ENCODE data around the gene KIF26B.

The KIF26B gene

DNA sequence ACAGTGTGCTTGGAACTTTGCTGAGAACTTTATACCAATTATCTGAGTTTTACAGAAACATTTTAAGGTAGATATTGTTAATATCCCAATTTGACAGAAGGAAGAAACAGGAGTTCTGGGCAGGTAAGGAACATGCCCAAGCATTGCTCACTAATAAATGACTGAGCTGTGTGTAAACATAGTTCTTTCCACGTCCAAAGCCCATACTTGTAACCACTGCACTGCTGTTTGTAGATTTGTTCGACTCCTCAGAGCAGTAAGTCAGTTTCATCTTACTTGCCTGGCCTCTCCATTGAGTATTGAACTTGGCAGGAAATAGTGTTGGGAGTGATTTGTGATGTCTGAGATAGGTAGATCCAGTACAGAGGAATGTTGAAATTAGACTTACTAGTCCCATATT, 335.1 kb downstream of the KIF26B start:
- H3K4me3 ChIP-seq (ENCODE audit: low read depth, low read length) = no peak overlapping the region
- TF ChIP-seq, protein P1, sequence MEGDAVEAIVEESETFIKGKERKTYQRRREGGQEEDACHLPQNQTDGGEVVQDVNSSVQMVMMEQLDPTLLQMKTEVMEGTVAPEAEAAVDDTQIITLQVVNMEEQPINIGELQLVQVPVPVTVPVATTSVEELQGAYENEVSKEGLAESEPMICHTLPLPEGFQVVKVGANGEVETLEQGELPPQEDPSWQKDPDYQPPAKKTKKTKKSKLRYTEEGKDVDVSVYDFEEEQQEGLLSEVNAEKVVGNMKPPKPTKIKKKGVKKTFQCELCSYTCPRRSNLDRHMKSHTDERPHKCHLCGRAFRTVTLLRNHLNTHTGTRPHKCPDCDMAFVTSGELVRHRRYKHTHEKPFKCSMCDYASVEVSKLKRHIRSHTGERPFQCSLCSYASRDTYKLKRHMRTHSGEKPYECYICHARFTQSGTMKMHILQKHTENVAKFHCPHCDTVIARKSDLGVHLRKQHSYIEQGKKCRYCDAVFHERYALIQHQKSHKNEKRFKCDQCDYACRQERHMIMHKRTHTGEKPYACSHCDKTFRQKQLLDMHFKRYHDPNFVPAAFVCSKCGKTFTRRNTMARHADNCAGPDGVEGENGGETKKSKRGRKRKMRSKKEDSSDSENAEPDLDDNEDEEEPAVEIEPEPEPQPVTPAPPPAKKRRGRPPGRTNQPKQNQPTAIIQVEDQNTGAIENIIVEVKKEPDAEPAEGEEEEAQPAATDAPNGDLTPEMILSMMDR (IDR thresholded peaks at IDR 0.05; ENCODE audit: low read depth, low read length) = no peak
- H3K27me3 ChIP-seq = no peaks in the 10 kb centered on the region
- no peaks in the 10 kb centered on the region for H3K36me3 ChIP-seq
- no peak for DNase-seq
- peaks cover 17% of the 10 kb centered on the region for H3K4me1 ChIP-seq
- H3K9me3 ChIP-seq = no peaks in the 10 kb centered on the region

DNA sequence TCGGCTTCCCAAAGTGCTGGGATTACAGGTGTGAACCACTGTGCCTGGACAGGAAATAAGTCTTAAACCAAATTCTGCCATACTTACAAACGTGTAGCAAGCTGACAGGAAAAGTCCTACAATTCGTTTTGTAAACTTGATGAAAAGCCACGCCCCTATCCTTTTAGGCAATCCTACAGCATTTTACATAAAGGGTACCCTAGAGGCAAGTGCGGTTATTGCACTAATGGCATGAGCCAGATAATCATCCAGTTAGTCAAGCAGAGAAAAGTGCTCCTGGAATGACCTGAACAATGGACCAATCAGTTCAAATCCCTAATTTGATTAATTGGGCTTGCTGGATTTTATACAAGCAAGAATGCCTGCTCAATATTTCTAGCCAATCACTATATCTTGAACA, 338.2 kb downstream of the KIF26B start:
- DNase-seq = peak; percentile 75
- peaks cover 4% of the 10 kb centered on the region for H3K9me3 ChIP-seq

DNA sequence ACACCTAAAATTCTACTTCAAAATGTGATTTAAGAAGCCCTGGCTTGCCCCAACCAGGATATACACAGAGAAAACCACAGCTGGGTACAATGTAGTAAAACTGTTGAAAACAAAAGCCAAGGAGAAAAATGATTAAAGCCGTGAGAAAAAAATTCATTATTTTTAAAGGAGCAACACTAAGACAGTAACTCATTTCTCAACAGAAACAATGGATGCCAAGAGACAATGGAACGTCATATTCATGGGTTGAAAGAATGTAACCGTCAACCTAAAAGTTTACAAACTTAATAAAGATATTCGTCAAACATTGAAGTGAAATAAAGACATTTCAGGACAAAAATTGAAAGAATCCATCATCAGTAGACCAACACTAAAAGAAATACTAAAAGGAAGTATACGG, 340.9 kb downstream of the KIF26B start:
- TF ChIP-seq, protein P1 (IDR thresholded peaks at IDR 0.05; ENCODE audit: low read depth, low read length) = no peak
- Histone ChIP-seq H3K9me3 (peaks cover 4% of the 10 kb centered on the region), H3K4me3 (ENCODE audit: low read depth, low read length) (no peak overlapping the region), H3K36me3 (no peaks in the 10 kb centered on the region), H3K27me3 (no peaks in the 10 kb centered on the region), H3K4me1 (peaks cover 16% of the 10 kb centered on the region)
- DNase-seq = no peak

More for the DNA sequence above, 338.2 kb downstream of the KIF26B start:
- no peaks in the 10 kb centered on the region for H3K36me3 ChIP-seq
- H3K4me1 ChIP-seq = peaks cover 17% of the 10 kb centered on the region
- H3K27me3 ChIP-seq = no peaks in the 10 kb centered on the region
- peak overlapping the region; percentile 25; the same call in 1 of the 2 replicates for H3K4me3 ChIP-seq (ENCODE audit: low read depth, low read length)
- TF ChIP-seq, protein P1 (IDR thresholded peaks at IDR 0.05; ENCODE audit: low read depth, low read length) = peak; percentile 71

DNA sequence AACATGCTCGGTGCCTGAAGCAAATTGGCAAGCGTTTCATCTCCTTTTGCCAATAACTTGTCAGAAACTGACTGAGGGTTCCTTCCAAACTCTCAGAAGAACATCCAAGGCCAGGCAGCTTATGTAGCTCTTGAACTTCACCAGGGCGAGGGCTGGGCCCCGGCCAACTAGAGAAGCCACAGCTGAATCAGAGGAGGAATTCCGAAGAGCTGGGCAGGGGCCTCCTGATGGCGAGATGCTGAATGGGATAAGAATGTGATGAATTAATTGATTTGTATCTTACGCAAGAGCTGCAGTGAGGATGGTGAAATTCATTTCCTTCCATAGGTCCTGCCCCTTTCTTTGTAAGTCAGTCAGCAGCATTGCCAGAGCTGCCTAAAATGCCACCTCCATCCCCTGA, 345.8 kb downstream of the KIF26B start:
- DNase-seq = no peak
- Histone ChIP-seq H3K4me3 (ENCODE audit: low read depth, low read length) (no peak overlapping the region), H3K36me3 (no peaks in the 10 kb centered on the region), H3K4me1 (peaks cover 6% of the 10 kb centered on the region), H3K27me3 (no peaks in the 10 kb centered on the region), H3K9me3 (peaks cover under 1% of the 10 kb centered on the region)
- TF ChIP-seq, protein P1 (IDR thresholded peaks at IDR 0.05; ENCODE audit: low read depth, low read length) = no peak

DNA sequence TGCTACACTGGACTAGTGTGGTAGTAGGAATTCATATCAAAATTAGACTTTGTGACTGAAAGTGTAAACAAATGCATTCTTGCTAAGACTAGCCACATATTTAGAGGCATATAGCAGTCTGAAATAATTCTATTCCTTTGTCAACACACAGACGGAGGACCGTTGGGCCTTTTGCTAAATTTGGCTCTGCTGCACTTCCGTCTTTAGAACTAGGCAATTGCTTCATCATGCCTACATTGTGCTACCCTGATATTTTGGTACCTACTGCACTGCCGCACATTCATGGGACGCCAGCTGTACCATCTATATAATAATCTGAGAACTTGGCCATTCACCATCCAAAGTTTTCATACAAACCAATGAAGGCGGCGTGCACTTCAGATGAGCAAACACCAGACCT, 346.8 kb downstream of the KIF26B start:
- DNase-seq = no peak
- no peak overlapping the region for H3K4me3 ChIP-seq (ENCODE audit: low read depth, low read length)
- H3K36me3 ChIP-seq = no peaks in the 10 kb centered on the region
- peaks cover 6% of the 10 kb centered on the region for H3K4me1 ChIP-seq
- H3K27me3 ChIP-seq = no peaks in the 10 kb centered on the region
- TF ChIP-seq, protein P1 (IDR thresholded peaks at IDR 0.05; ENCODE audit: low read depth, low read length) = no peak
- H3K9me3 ChIP-seq = no peaks in the 10 kb centered on the region

DNA sequence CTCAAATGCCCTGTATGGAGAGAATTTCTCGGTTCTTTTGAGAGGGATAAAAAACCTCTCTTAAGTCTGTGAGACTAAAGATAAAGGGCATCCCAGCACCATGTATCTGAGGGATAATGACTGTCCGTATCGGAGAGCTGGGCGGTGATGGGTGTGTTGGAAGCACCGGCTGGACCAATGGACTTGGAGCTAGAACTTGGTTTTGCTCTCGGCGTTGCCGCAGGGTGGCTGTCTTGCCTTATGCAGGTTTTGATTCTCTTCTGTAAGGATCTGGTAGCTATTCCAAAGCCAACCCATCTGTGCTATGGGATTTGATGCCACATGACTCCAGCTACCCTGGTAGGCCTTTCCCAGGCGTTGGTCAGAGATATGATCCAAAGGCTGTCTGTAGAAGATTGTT, 348.8 kb downstream of the KIF26B start:
- Histone ChIP-seq H3K9me3 (no peaks in the 10 kb centered on the region), H3K4me3 (ENCODE audit: low read depth, low read length) (no peak overlapping the region), H3K4me1 (peaks cover 3% of the 10 kb centered on the region), H3K36me3 (no peaks in the 10 kb centered on the region), H3K27me3 (no peaks in the 10 kb centered on the region)
- TF ChIP-seq, protein P1 (IDR thresholded peaks at IDR 0.05; ENCODE audit: low read depth, low read length) = no peak
- no peak for DNase-seq
